ELR (cell line): Measurements from ENCODE around the gene STOX2.

Experiments used
- DNase-seq: peaks from one replicate; pipeline ENCODE4 v3.0.0-alpha.2; 2015; ENCODE audit warnings: low read depth

Gene STOX2

GRCh38 chr4:183897193-183897592 lies 7.9 kb upstream of the STOX2 start:
- no peak for DNase-seq

- no peak for DNase-seq
These were observed 6.7 kb upstream of the STOX2 start for GRCh38 chr4:183898456-183898855.

GRCh38 chr4:183903021-183903760 lies 1.9 kb upstream of the STOX2 start:
- DNase-seq: no peak

- no peak for DNase-seq
These were observed 734 bp downstream of the STOX2 start for GRCh38 chr4:183905593-183906488.

GRCh38 chr4:183906489-183906738 lies 1.3 kb downstream of the STOX2 start:
- no peak for DNase-seq

- no peak for DNase-seq
These were observed 1.9 kb downstream of the STOX2 start for GRCh38 chr4:183906739-183907651.

GRCh38 chr4:183907871-183908683 lies 3.0 kb downstream of the STOX2 start:
- no peak for DNase-seq

- no peak for DNase-seq
These were observed 4.1 kb downstream of the STOX2 start for GRCh38 chr4:183909187-183909586.

GRCh38 chr4:183909801-183910200 lies 4.7 kb downstream of the STOX2 start:
- DNase-seq: no peak

- no peak for DNase-seq
These were observed 7.5 kb downstream of the STOX2 start for GRCh38 chr4:183912585-183912984.

GRCh38 chr4:183915976-183916375 lies 10.9 kb downstream of the STOX2 start:
- DNase-seq: no peak

- DNase-seq: no peak
These were observed 13.6 kb downstream of the STOX2 start for GRCh38 chr4:183918696-183919095.

- DNase-seq: no peak
These were observed 14.0 kb downstream of the STOX2 start for GRCh38 chr4:183919141-183919540.

GRCh38 chr4:183920512-183920911 lies 15.4 kb downstream of the STOX2 start:
- DNase-seq: no peak

- DNase-seq: no peak
These were observed 16.2 kb downstream of the STOX2 start for GRCh38 chr4:183921335-183921734.

GRCh38 chr4:183924362-183925044 lies 19.4 kb downstream of the STOX2 start:
- DNase-seq: no peak

GRCh38 chr4:183926950-183927349 lies 21.8 kb downstream of the STOX2 start:
- DNase-seq: no peak

GRCh38 chr4:183932576-183932975 lies 27.5 kb downstream of the STOX2 start:
- DNase-seq: no peak

GRCh38 chr4:183934761-183935160 lies 29.7 kb downstream of the STOX2 start:
- no peak for DNase-seq

- DNase-seq: no peak
These were observed 30.4 kb downstream of the STOX2 start for GRCh38 chr4:183935355-183936005.

- DNase-seq: no peak
These were observed 30.9 kb downstream of the STOX2 start for GRCh38 chr4:183936047-183936446.
